M059J (cell line): Measurements from ENCODE around the gene NFIB. TPM values are rescaled to one million over a fixed set of nuclear protein-coding genes. Genes with fewer than 3 reads are reported as not detected.

Experiments
- DNase-seq: peaks from one replicate; pipeline ENCODE4 v3.0.0-alpha.2; 2012; ENCODE audit warnings: low read depth
- total RNA-seq: library from RNA; depleted of rRNA; stranded (reverse); fragments of >200 nt; shearing (Covaris generic); gene quantifications from 2 replicates; pipeline ENCODE4 v1.2.3, GENCODE V29; 2014

The NFIB gene
- total RNA-seq, 1 experiment from 2014 or later: 4.1 TPM

- no peak for DNase-seq
These were observed 7.7 kb upstream of the NFIB start for GRCh38 chr9:14321517-14322130.

GRCh38 chr9:14320271-14321181, 6.6 kb upstream of the NFIB start:
- DNase-seq: peak; percentile 89

GRCh38 chr9:14318934-14319580, 5.1 kb upstream of the NFIB start:
- DNase-seq: no peak

GRCh38 chr9:14318361-14318760, 4.4 kb upstream of the NFIB start:
- no peak for DNase-seq

- DNase-seq: no peak
These were observed 3.9 kb upstream of the NFIB start for GRCh38 chr9:14317667-14318320.

- no peak for DNase-seq
These were observed 2.8 kb upstream of the NFIB start for GRCh38 chr9:14316602-14317300.

GRCh38 chr9:14315875-14316601, 2.1 kb upstream of the NFIB start:
- peak; percentile 42 for DNase-seq

- peak; percentile 72 for DNase-seq
These were observed 1.3 kb upstream of the NFIB start for GRCh38 chr9:14314929-14315874.

GRCh38 chr9:14314424-14314928, 535 bp upstream of the NFIB start:
- DNase-seq: peak; percentile 80

- DNase-seq: peak; percentile 53
These were observed 482 bp downstream of the NFIB start for GRCh38 chr9:14313378-14313940.

GRCh38 chr9:14312719-14313377, 1.1 kb downstream of the NFIB start:
- DNase-seq: peak; percentile 29

GRCh38 chr9:14311956-14312685, 1.8 kb downstream of the NFIB start:
- no peak for DNase-seq

- DNase-seq: no peak
These were observed 2.6 kb downstream of the NFIB start for GRCh38 chr9:14311171-14311949.

- DNase-seq: no peak
These were observed 3.6 kb downstream of the NFIB start for GRCh38 chr9:14310311-14310710.

- DNase-seq: no peak
These were observed 4.5 kb downstream of the NFIB start for GRCh38 chr9:14309403-14309802.

- DNase-seq: no peak
These were observed 5.1 kb downstream of the NFIB start for GRCh38 chr9:14308853-14309145.
